ENCODE measurements around the gene PDZRN3.

PDZRN3 gene

DNA sequence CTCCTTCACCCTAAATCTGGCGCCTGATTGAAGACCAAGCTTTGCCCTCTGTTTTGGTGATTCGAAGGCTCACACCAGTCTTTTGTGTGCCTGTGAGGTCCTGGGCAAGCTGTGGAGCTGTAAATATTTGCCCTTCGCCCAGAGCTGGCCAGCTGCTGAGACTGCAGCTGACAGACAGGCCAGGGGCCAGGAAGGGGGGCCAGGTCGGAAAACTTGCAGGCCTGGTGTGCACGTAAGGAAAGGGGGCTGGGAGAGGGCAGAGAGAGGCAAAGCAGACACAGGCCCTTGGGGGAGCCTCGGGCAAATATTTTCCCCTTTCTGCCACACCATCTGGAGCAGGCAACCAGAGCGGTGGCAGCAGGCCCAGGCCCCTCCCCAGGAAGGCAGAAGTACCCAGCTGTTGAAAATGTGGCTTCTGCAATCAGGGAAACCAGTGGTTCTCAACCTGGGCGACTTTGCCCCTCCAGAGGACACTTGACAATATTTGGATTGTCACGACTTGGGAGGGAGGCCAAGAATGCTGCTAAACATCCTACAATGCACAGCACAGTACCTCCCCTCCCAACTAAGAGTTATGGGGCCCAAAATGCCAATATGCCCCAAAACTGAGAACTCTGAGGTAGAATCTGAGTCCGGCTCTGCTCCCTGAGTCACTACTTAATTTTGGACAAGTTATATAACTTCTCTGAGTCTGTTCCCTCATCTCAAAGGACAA lies 2.5 kb downstream of the PDZRN3 start:
- no peak for DNase-seq

- no peak for DNase-seq
These were observed 3.4 kb downstream of the PDZRN3 start for GRCh38 chr3:73621388-73621787.

GRCh38 chr3:73618461-73618860 lies 6.3 kb downstream of the PDZRN3 start:
- DNase-seq, result no peak

DNA sequence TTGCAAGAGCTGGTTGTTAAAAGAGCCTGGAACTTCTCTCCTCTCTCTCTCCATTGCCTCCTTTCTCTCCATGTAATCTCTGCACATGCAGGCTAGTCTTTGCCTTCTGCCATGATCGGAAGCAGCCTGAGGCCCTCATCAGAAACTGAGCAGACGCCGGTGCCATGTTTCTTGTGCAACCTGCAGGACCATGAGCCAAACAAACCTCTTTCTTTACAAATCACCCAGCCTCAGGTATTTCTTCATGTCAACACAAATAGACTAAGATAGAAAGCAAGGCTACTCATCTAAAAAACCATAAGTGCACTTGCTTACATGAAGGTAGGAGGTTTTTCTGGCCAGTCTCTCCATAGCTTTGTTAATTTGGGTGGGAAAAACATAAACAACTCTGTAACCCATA lies 8.7 kb downstream of the PDZRN3 start:
- DNase-seq, result no peak

DNA sequence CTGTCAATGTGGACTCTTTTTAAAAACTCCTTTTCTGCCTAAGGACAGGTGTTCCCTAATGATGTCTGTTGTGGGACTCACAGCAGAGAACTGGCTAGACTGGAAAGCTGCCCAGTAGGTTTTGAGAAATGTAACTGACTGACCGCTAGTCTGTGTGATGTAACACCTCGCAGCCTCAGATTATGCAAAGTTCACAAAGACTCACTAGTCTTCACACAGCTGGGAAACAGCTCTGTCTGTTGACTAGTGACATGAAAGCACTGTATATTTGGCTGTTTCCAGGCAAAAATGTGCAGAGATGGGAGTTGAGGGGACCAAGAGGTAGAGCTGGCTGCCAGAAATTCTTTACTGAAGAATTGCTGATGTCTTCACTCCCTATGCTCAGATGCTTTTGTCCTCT lies 10.3 kb downstream of the PDZRN3 start:
- no peak for DNase-seq

GRCh38 chr3:73611176-73611575 lies 13.6 kb downstream of the PDZRN3 start:
- DNase-seq, result no peak

DNA sequence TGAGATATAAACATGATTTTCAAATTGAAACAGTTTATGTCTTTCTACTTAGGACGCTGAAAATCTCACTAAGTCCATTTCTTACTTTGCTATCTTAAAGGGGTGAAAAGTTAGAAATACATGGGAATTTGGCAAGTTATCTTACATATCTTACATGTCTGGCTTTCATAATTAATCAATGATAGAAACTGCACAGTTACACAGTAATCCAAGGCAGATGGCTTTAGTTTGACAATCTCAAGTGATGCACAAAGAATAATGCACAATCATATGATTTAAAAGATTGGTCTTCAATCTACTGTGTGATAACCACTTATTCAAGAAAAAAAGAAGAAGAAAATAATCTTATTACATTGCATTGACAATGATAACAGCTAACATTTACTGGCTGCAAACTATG lies 14.2 kb downstream of the PDZRN3 start:
- DNase-seq, result no peak

DNA sequence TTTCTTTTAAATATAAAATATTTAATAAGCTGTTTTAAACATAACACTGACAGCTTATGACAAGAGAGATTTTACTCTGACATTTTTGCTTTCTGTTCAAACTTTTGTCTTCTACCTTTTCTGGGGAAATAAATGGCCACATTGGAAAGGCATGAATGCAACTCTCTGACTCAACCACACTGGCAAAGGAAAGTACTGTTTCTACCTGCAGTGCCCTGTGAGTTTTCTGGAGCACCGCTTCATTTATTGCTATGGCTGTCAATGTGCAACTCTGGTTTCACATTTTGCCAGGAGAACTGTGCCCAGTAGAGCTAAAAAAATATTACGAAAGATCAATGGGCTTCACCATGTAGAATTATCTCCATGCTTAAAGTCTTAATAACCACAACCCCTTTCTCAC lies 15.1 kb downstream of the PDZRN3 start:
- DNase-seq, result no peak

GRCh38 chr3:73609315-73609641 lies 15.5 kb downstream of the PDZRN3 start:
- no peak for DNase-seq

- DNase-seq, result no peak
These were observed 16.1 kb downstream of the PDZRN3 start for GRCh38 chr3:73608456-73609314.

GRCh38 chr3:73605861-73606260 lies 18.9 kb downstream of the PDZRN3 start:
- DNase-seq, result no peak

DNA sequence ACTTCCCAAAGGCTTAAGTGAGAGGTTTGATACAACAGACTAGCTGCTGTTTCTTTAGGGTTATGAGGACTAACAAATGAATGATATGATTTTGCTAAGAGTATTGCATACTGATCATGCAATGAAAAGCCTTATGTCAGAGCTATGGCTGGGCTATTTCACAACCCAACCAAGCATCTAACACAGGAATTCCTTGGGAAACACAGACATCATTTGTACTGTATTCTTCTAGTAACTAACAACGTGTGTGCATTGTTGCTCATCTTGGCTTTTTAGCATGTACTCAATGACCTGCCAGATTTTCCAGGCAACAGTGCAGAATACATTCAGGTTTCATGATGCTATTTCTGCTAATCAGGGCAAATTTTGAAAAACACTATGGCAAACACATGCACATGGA lies 19.3 kb downstream of the PDZRN3 start:
- no peak for DNase-seq

GRCh38 chr3:73604451-73604850 lies 20.3 kb downstream of the PDZRN3 start:
- no peak for DNase-seq

DNA sequence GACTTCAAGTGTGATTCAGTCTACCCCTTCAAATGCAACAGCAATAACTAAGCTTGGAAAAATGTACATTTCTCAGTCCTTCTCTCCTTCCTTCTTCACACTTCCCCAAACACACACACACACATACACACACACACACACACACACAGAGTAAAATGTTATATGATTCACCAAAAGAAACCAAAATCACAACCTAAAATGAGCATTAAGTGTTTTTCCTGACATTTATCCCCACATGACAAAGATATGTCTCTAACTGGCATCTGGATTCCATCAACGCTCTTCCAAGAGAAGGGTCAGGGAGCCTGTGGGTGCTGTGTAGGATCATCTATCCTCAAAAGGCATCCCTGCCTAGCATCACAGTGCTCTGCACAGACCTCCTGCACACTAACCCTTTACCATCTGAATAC lies 21.0 kb downstream of the PDZRN3 start:
- no peak for DNase-seq

- no peak for DNase-seq
These were observed 22.6 kb downstream of the PDZRN3 start for GRCh38 chr3:73602170-73602569.

DNA sequence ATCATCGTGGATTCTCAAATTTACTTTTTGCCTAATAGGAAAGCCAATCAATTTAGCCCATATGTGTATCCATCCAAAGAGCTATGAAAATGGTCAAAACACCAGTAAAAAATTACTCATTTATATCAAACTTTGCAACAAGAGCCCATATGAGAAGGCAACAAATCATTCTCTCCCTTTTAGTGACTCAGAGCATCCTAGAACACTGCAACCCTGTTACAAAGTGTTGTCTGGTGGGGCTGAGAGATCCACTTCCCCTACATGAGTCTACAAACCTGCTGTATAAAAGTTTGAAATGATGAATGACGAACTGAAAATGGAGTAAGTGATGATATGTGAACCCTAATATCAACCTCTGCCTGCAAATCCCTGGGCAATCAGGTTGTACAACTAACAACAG lies 23.3 kb downstream of the PDZRN3 start:
- no peak for DNase-seq

GRCh38 chr3:73601011-73601410 lies 23.7 kb downstream of the PDZRN3 start:
- no peak for DNase-seq

- no peak for DNase-seq
These were observed 24.3 kb downstream of the PDZRN3 start for GRCh38 chr3:73600293-73600938.

GRCh38 chr3:73599605-73600004 lies 25.1 kb downstream of the PDZRN3 start:
- DNase-seq, result no peak

DNA sequence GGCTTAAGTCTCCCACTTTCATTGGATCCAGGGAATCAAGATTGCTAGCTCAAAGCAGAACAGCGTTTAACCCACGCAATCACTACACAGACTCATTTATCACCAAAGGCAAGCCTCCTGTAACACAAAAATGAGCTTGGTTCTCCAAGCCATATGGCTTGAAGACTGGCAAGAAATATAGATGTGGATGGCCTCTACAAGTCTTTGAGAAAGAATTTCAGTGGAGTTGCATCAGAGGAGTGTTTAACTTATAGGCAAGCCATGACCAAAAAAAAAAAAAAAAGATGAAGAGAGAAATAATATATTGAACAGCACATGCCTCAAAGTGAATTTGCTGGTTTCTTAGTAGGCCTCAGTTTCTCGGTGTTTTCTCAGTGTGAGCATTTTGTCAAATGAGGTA lies 27.3 kb downstream of the PDZRN3 start:
- no peak for DNase-seq

DNA sequence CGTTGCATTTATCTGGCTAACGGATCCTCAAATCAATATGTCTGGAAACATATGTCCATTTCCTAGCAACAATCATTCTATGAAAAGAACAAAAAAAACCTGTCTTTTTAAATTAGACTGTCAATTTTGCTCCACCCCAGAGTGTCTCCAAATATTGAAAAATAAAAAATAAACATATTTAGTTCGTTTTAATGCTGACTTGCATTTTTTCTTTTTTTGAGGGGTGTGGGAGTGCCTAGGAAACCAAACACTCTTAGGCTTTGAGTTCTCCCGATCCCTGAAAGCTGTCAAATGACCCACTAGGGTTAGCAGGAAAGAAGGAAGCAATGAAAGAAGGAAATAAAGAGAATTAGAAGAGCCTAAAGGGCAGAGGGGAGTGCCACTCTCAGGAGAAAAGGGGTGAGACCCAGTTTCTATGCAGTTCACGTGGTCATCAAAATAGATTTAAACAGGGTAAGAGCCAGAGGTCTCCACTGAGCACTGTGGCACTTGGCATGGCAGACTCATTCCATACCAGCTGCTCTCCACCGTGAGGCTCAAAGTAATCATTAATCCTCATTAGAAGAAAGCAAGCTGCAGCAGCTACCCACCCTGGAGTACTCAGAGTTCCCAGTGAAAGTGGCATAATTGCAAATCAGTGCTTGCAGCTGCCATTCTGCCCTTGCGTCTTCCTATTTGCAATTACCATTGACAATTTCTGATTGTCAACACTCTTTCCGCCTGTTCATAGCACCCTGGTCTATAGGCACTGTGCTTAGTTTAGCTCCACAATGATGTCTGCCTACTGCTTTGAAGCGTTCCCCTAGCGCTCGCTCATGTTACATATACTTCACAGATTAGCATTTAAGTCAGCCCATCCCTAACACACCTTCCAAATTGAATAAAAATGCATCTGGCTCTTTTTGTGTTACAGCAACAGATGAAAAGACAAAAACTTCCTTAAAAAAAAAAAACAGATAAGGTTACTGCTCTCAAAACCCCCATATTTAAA lies 32.3 kb downstream of the PDZRN3 start:
- DNase-seq, result no peak

- DNase-seq, result no peak
These were observed 33.4 kb downstream of the PDZRN3 start for GRCh38 chr3:73591286-73591800.

DNA sequence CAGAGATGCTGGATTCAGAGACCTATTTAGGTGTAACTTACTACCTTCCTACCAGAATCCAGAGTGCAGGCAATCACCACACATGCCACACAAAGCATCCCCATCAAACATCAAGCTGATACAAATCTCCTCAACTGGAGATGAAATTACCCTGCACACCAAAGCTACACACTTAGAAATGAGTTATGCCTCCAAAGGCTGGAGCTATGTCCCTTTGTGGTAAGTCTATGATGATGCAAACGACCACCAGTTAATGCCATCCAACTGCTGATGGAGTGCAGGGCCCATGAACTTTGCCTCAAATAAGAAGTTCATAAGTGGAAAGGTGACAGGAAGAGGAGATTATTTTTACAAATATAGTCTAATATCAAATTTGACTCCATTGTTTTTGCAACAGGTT lies 38.1 kb downstream of the PDZRN3 start:
- no peak for DNase-seq
